Astrocyte (in vitro differentiated cells and primary cell): ENCODE results near the gene RTN3. TPM values are rescaled to one million over a fixed set of nuclear protein-coding genes. Genes with fewer than 3 reads are reported as not detected.

Experiments used
- DNase-seq: peaks from one replicate; pipeline ENCODE4 v3.0.0-alpha.2; 2010; ENCODE audit warnings: low read depth
- FAIRE-seq: peaks from 2 replicates; lab custom pipeline; 2011; peaks lifted over from hg19 to GRCh38; lab: Jason Lieb, UNC
- H2AFZ ChIP-seq: 2 replicates; pipeline ENCODE4 v1.6.0; 2012; ENCODE audit warnings: low read depth, low read length, inconsistent platforms
- H3K27ac ChIP-seq: 2 replicates; pipeline ENCODE4 v1.5.1; 2011; ENCODE audit warnings: low read depth, low read length, inconsistent platforms
- H3K27me3 ChIP-seq: 2 replicates; pipeline ENCODE4 v1.6.0; 2011; ENCODE audit warnings: low read length, inconsistent platforms; ENCODE audit not compliant: insufficient read depth
- H3K36me3 ChIP-seq: 2 replicates; pipeline ENCODE4 v1.5.1; 2011; ENCODE audit warnings: low read length, inconsistent platforms; ENCODE audit not compliant: insufficient read depth
- H3K4me1 ChIP-seq: 2 replicates; pipeline ENCODE4 v1.5.1; 2011; ENCODE audit warnings: low read length, inconsistent platforms; ENCODE audit not compliant: insufficient read depth
- H3K4me2 ChIP-seq: 2 replicates; pipeline ENCODE4 v1.6.0; 2012; ENCODE audit warnings: low read length, inconsistent platforms
- H3K4me3 ChIP-seq: 2 replicates; pipeline ENCODE4 v1.5.1; 2011; ENCODE audit warnings: low read depth, mild to moderate bottlenecking, low read length, inconsistent platforms; ENCODE audit not compliant: insufficient read depth
- H3K79me2 ChIP-seq: 2 replicates; pipeline ENCODE4 v1.6.0; 2012; ENCODE audit warnings: mild to moderate bottlenecking, low read length, inconsistent platforms; ENCODE audit not compliant: insufficient read depth
- H3K9ac ChIP-seq: 2 replicates; pipeline ENCODE4 v1.6.0; 2012; ENCODE audit warnings: mild to moderate bottlenecking, low read length, inconsistent platforms
- H3K9me3 ChIP-seq: 2 replicates; pipeline ENCODE4 v1.5.1; 2012; ENCODE audit warnings: low read depth, mild to moderate bottlenecking, low read length, inconsistent platforms; ENCODE audit not compliant: insufficient read depth
- H4K20me1 ChIP-seq: 2 replicates; pipeline ENCODE4 v1.6.0; 2012; ENCODE audit warnings: low read length, inconsistent platforms; ENCODE audit not compliant: insufficient read depth
- H3K27ac Mint-ChIP-seq: one replicate; pipeline ENCODE4 v1.8.0; 2021; ENCODE audit warnings: mild to moderate bottlenecking, mixed read lengths; ENCODE audit not compliant: unreplicated experiment
- H3K27me3 Mint-ChIP-seq: one replicate; pipeline ENCODE4 v1.8.0; 2021; ENCODE audit warnings: low read depth, mixed read lengths; ENCODE audit not compliant: unreplicated experiment
- H3K36me3 Mint-ChIP-seq: one replicate; pipeline ENCODE4 v1.8.0; 2021; ENCODE audit warnings: low read depth, mixed read lengths; ENCODE audit not compliant: unreplicated experiment
- H3K4me1 Mint-ChIP-seq: one replicate; pipeline ENCODE4 v1.8.0; 2021; ENCODE audit warnings: low read depth, mixed read lengths; ENCODE audit not compliant: unreplicated experiment
- H3K4me3 Mint-ChIP-seq: one replicate; pipeline ENCODE4 v1.8.0; 2021; ENCODE audit warnings: mild to moderate bottlenecking, moderate library complexity, mixed read lengths; ENCODE audit not compliant: unreplicated experiment
- H3K9me3 Mint-ChIP-seq: one replicate; pipeline ENCODE4 v1.8.0; 2021; ENCODE audit warnings: mild to moderate bottlenecking, mixed read lengths; ENCODE audit not compliant: unreplicated experiment
- CTCF ChIP-seq: IDR thresholded peaks from 2 replicates; pipeline ENCODE4 v1.5.1; 2011; ENCODE audit warnings: low read depth, mild to moderate bottlenecking, inconsistent platforms, low read length, moderate library complexity; ENCODE audit not compliant: insufficient read depth
- EZH2 ChIP-seq: IDR thresholded peaks from 2 replicates; pipeline ENCODE4 v1.6.1; 2012; ENCODE audit warnings: mild to moderate bottlenecking, low read length, inconsistent platforms; ENCODE audit not compliant: insufficient read depth
- total RNA-seq: library from RNA; stranded (reverse); gene quantifications from 2 replicates; pipeline ENCODE4 v1.2.1, GENCODE V29; 2021

The RTN3 gene
- total RNA-seq, 1 donor from 2014 or later = 99.5 TPM

- peaks cover 9% of the 10 kb centered on the region for H3K4me1 Mint-ChIP-seq
- no peaks in the 10 kb centered on the region for H3K27me3 Mint-ChIP-seq
- no peak overlapping the region for H3K27ac Mint-ChIP-seq
- Histone ChIP-seq H3K4me3 (no peak overlapping the region), H3K36me3 (no peaks in the 10 kb centered on the region), H3K79me2 (peaks cover 12% of the 10 kb centered on the region), H3K27me3 (no peaks in the 10 kb centered on the region), H3K4me2 (no peak overlapping the region), H4K20me1 (peaks cover 41% of the 10 kb centered on the region), H3K9ac (no peak overlapping the region), H3K4me1 (peaks cover 5% of the 10 kb centered on the region), H2AFZ (no peak overlapping the region), H3K9me3 (no peaks in the 10 kb centered on the region), H3K27ac (no peak overlapping the region)
- H3K36me3 Mint-ChIP-seq = no peaks in the 10 kb centered on the region
- DNase-seq = peak; percentile 45
- TF ChIP-seq EZH2 (no peak), CTCF (no peak)
- FAIRE-seq = no peak
- H3K4me3 Mint-ChIP-seq = no peak overlapping the region
- no peaks in the 10 kb centered on the region for H3K9me3 Mint-ChIP-seq
Observed at GRCh38 chr11:63719987-63720386, 38.7 kb downstream of the RTN3 start.

GRCh38 chr11:63720611-63721010, 39.3 kb downstream of the RTN3 start:
- no peak overlapping the region for H3K4me2 ChIP-seq
- DNase-seq = no peak
- Mint-ChIP-seq H3K27ac (no peak overlapping the region), H3K9me3 (no peaks in the 10 kb centered on the region), H3K36me3 (no peaks in the 10 kb centered on the region), H3K4me3 (no peak overlapping the region), H3K27me3 (no peaks in the 10 kb centered on the region), H3K4me1 (peaks cover 9% of the 10 kb centered on the region)
- H3K4me3 ChIP-seq = no peak overlapping the region
- H3K9ac ChIP-seq = no peak overlapping the region
- H3K79me2 ChIP-seq = peaks cover 12% of the 10 kb centered on the region
- no peaks in the 10 kb centered on the region for H3K36me3 ChIP-seq
- TF ChIP-seq EZH2 = no peak
- no peak for TF ChIP-seq CTCF
- peaks cover 35% of the 10 kb centered on the region for H4K20me1 ChIP-seq
- peaks cover 5% of the 10 kb centered on the region for H3K4me1 ChIP-seq
- H3K27ac ChIP-seq = no peak overlapping the region
- no peaks in the 10 kb centered on the region for H3K9me3 ChIP-seq
- H3K27me3 ChIP-seq = no peaks in the 10 kb centered on the region
- no peak overlapping the region for H2AFZ ChIP-seq
- no peak for FAIRE-seq

DNA sequence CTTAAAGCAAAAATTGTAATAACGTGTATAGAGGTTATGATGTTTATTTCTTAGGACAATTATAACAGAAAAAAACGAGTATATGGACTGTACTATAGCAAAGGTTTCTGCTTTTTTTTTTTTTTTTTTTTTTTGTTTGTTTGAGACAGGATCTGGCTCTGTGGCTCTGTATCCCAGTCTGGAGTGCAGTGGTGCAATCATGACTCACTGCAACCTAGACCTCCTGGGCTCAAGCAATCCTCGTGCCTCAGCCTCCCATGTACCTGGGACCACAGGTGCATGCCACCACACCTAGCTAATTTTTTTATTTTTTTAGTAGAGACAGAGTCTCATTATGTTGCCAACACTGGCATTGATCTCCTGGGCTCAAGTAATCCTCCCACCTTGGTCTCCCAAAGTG, 48.0 kb downstream of the RTN3 start:
- H3K27ac Mint-ChIP-seq = no peak overlapping the region
- TF ChIP-seq EZH2 = no peak
- no peak for TF ChIP-seq CTCF
- H3K9me3 ChIP-seq = no peaks in the 10 kb centered on the region
- no peaks in the 10 kb centered on the region for H3K27me3 ChIP-seq
- H3K27me3 Mint-ChIP-seq = no peaks in the 10 kb centered on the region
- H3K27ac ChIP-seq = no peak overlapping the region
- no peaks in the 10 kb centered on the region for H3K36me3 ChIP-seq
- no peak for FAIRE-seq
- no peak for DNase-seq
- no peak overlapping the region for H3K4me2 ChIP-seq
- H4K20me1 ChIP-seq = peaks cover 6% of the 10 kb centered on the region
- H3K9me3 Mint-ChIP-seq = no peaks in the 10 kb centered on the region
- no peak overlapping the region for H3K9ac ChIP-seq
- H3K4me1 Mint-ChIP-seq = peaks cover 7% of the 10 kb centered on the region
- H3K4me3 ChIP-seq = no peak overlapping the region
- no peaks in the 10 kb centered on the region for H3K36me3 Mint-ChIP-seq
- H2AFZ ChIP-seq = no peak overlapping the region
- no peak overlapping the region for H3K4me3 Mint-ChIP-seq
- H3K79me2 ChIP-seq = peaks cover 2% of the 10 kb centered on the region
- H3K4me1 ChIP-seq = no peaks in the 10 kb centered on the region
